OCI-M2 (cell line): Measurements from ENCODE around the gene MYMX.
"Not testable (repeated sequence)": the region's sequence is repeated elsewhere in the genome, so short reads cannot be mapped to it uniquely, and the experiment has no call there.

Experiments
- DNase-seq: peaks from one replicate; lab custom pipeline; 2025; ENCODE audit not compliant: unreplicated experiment; lab: John Stamatoyannopoulos, UW

MYMX gene

GRCh38 chr6:44216677-44217331 is at the start of gene MYMX:
Gene MYMX, plus strand, starts transcription at chr6:44216926. Its CDS starts 546 bp downstream, at chr6:44217472.
- no peak for DNase-seq

- DNase-seq: no peak
These were observed 49.2 kb upstream of the MYMX start for GRCh38 chr6:44167567-44167966.

GRCh38 chr6:44169154-44169553 is 47.6 kb upstream of the MYMX start:
- DNase-seq: no peak

- DNase-seq: no peak
These were observed 46.7 kb upstream of the MYMX start for GRCh38 chr6:44169886-44170570.

- DNase-seq: no peak
These were observed 44.7 kb upstream of the MYMX start for GRCh38 chr6:44171899-44172546.

- peak; percentile 59 for DNase-seq
These were observed 43.8 kb upstream of the MYMX start for GRCh38 chr6:44172731-44173500.

GRCh38 chr6:44176130-44176761 is 40.5 kb upstream of the MYMX start:
- DNase-seq: no peak

GRCh38 chr6:44176762-44177509 is 39.8 kb upstream of the MYMX start:
- DNase-seq: no peak

GRCh38 chr6:44177691-44178423 is 38.9 kb upstream of the MYMX start:
- DNase-seq: no peak

- DNase-seq: no peak
These were observed 38.2 kb upstream of the MYMX start for GRCh38 chr6:44178424-44179071.

- DNase-seq: no peak
These were observed 37.6 kb upstream of the MYMX start for GRCh38 chr6:44179072-44179536.

GRCh38 chr6:44179648-44180047 is 37.1 kb upstream of the MYMX start:
- DNase-seq: no peak

GRCh38 chr6:44180406-44180805 is 36.3 kb upstream of the MYMX start:
- DNase-seq: no peak

- no peak for DNase-seq
These were observed 35.8 kb upstream of the MYMX start for GRCh38 chr6:44180886-44181285.

- not testable (repeated sequence) for DNase-seq
These were observed 34.9 kb upstream of the MYMX start for GRCh38 chr6:44181784-44182183.

GRCh38 chr6:44182911-44183390 is 33.8 kb upstream of the MYMX start:
- no peak for DNase-seq

- DNase-seq: no peak
These were observed 32.9 kb upstream of the MYMX start for GRCh38 chr6:44183783-44184182.

GRCh38 chr6:44185356-44185755 is 31.4 kb upstream of the MYMX start:
- not testable (repeated sequence) for DNase-seq
